WTC11 (cell line): Measurements from ENCODE around the gene PHLDA3.

Experiments
- CBFB ChIP-seq: sonication (generic); formaldehyde crosslinking; IDR thresholded peaks from 2 replicates; pipeline ENCODE4 v1.8.1; 2022; ENCODE audit warnings: mild to moderate bottlenecking, low read depth, missing genetic modification reagents
- ETV6 ChIP-seq: sonication (generic); formaldehyde crosslinking; IDR thresholded peaks from 2 replicates; pipeline ENCODE4 v1.8.1; 2022; ENCODE audit warnings: mild to moderate bottlenecking, missing genetic modification reagents
- NR3C1 ChIP-seq: sonication (generic); formaldehyde crosslinking; conservative IDR thresholded peaks from 2 replicates; pipeline ENCODE4 v1.8.1; 2023; ENCODE audit warnings: low read depth, mild to moderate bottlenecking, missing genetic modification reagents
- TCF7 ChIP-seq: sonication (generic); formaldehyde crosslinking; IDR thresholded peaks from 2 replicates; pipeline ENCODE4 v1.8.0; 2022; ENCODE audit warnings: mild to moderate bottlenecking, low read depth, missing genetic modification reagents, moderate library complexity
- TF ChIP-seq, protein P1 (sequence below): fragments of 200-600 bp; IDR thresholded peaks from 2 replicates; pipeline ENCODE4 v1.8.0; 2022; ENCODE audit warnings: antibody characterized with exemption
- TF ChIP-seq, protein P2 (sequence below): sonication (generic); formaldehyde crosslinking; IDR thresholded peaks from 2 replicates; pipeline ENCODE4 v1.8.1; 2022; ENCODE audit warnings: mild to moderate bottlenecking, moderate library complexity, missing genetic modification reagents
- TF ChIP-seq, protein P3 (sequence below): sonication (generic); formaldehyde crosslinking; IDR thresholded peaks from 2 replicates; pipeline ENCODE4 v1.8.0; 2022; ENCODE audit warnings: mild to moderate bottlenecking, missing genetic modification reagents
- TF ChIP-seq, protein P4 (sequence below): sonication (generic); formaldehyde crosslinking; IDR thresholded peaks from 2 replicates; pipeline ENCODE4 v1.8.1; 2022; ENCODE audit warnings: low read depth, missing genetic modification reagents, borderline replicate concordance
- TF ChIP-seq, protein P5 (sequence below): sonication (generic); formaldehyde crosslinking; IDR thresholded peaks from 2 replicates; pipeline ENCODE4 v1.8.1; 2023; ENCODE audit warnings: mild to moderate bottlenecking, missing genetic modification reagents
- TF ChIP-seq, protein P6 (sequence below): sonication (generic); formaldehyde crosslinking; conservative IDR thresholded peaks from 2 replicates; pipeline ENCODE4 v1.8.1; 2022; ENCODE audit warnings: mild to moderate bottlenecking, missing genetic modification reagents

DNA sequence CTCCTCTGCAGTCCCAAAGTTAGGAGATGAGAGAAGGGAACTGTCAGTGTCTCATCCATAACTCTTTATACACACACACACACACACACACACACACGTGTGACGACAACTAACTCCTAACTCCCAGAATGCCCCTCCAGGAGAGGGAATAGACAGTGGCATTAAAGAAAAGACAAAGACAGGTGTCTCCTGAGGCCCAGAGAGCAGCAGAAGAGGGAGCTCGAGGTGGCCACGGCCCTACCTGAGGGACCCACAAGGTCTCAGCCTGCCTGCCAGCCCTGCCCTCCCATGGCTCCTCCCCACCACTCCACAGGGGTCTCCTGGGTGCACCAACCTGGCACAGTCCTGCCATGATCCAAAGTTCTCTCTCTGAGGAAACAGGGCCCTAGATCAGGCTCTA, 1.6 kb upstream of the PHLDA3 start:
- TF ChIP-seq, protein P1, sequence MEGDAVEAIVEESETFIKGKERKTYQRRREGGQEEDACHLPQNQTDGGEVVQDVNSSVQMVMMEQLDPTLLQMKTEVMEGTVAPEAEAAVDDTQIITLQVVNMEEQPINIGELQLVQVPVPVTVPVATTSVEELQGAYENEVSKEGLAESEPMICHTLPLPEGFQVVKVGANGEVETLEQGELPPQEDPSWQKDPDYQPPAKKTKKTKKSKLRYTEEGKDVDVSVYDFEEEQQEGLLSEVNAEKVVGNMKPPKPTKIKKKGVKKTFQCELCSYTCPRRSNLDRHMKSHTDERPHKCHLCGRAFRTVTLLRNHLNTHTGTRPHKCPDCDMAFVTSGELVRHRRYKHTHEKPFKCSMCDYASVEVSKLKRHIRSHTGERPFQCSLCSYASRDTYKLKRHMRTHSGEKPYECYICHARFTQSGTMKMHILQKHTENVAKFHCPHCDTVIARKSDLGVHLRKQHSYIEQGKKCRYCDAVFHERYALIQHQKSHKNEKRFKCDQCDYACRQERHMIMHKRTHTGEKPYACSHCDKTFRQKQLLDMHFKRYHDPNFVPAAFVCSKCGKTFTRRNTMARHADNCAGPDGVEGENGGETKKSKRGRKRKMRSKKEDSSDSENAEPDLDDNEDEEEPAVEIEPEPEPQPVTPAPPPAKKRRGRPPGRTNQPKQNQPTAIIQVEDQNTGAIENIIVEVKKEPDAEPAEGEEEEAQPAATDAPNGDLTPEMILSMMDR: no peak
- TF ChIP-seq, protein P2, sequence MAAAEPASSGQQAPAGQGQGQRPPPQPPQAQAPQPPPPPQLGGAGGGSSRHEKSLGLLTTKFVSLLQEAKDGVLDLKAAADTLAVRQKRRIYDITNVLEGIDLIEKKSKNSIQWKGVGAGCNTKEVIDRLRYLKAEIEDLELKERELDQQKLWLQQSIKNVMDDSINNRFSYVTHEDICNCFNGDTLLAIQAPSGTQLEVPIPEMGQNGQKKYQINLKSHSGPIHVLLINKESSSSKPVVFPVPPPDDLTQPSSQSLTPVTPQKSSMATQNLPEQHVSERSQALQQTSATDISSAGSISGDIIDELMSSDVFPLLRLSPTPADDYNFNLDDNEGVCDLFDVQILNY (CRISPR knock-in tag): no peak
- TF ChIP-seq, protein P3, sequence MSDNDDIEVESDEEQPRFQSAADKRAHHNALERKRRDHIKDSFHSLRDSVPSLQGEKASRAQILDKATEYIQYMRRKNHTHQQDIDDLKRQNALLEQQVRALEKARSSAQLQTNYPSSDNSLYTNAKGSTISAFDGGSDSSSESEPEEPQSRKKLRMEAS (CRISPR knock-in tag): no peak
- TF ChIP-seq, protein P4, sequence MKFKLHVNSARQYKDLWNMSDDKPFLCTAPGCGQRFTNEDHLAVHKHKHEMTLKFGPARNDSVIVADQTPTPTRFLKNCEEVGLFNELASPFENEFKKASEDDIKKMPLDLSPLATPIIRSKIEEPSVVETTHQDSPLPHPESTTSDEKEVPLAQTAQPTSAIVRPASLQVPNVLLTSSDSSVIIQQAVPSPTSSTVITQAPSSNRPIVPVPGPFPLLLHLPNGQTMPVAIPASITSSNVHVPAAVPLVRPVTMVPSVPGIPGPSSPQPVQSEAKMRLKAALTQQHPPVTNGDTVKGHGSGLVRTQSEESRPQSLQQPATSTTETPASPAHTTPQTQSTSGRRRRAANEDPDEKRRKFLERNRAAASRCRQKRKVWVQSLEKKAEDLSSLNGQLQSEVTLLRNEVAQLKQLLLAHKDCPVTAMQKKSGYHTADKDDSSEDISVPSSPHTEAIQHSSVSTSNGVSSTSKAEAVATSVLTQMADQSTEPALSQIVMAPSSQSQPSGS (CRISPR knock-in tag): no peak
- TF ChIP-seq TCF7 (CRISPR knock-in tag): no peak
- TF ChIP-seq CBFB (CRISPR knock-in tag): no peak
- TF ChIP-seq, protein P5, sequence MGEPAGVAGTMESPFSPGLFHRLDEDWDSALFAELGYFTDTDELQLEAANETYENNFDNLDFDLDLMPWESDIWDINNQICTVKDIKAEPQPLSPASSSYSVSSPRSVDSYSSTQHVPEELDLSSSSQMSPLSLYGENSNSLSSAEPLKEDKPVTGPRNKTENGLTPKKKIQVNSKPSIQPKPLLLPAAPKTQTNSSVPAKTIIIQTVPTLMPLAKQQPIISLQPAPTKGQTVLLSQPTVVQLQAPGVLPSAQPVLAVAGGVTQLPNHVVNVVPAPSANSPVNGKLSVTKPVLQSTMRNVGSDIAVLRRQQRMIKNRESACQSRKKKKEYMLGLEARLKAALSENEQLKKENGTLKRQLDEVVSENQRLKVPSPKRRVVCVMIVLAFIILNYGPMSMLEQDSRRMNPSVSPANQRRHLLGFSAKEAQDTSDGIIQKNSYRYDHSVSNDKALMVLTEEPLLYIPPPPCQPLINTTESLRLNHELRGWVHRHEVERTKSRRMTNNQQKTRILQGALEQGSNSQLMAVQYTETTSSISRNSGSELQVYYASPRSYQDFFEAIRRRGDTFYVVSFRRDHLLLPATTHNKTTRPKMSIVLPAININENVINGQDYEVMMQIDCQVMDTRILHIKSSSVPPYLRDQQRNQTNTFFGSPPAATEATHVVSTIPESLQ: no peak
- no peak for TF ChIP-seq NR3C1 (CRISPR knock-in tag)
- no peak for TF ChIP-seq ETV6 (CRISPR knock-in tag)
- TF ChIP-seq, protein P6, sequence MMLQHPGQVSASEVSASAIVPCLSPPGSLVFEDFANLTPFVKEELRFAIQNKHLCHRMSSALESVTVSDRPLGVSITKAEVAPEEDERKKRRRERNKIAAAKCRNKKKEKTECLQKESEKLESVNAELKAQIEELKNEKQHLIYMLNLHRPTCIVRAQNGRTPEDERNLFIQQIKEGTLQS (CRISPR knock-in tag): no peak
